ENCODE data around the gene NEFH. TPM values are rescaled to one million over a fixed set of nuclear protein-coding genes. Genes with fewer than 3 reads are reported as not detected.

The NEFH gene
- total RNA-seq, 2 donors from 2014 or later = 149 to 887 TPM

- WGBS = 51% methylated on average over 7 of the region's 7 CpGs
- no peaks in the 10 kb centered on the region for H3K9me3 ChIP-seq
- H3K36me3 ChIP-seq = no peaks in the 10 kb centered on the region
- no peaks in the 10 kb centered on the region for H3K4me1 ChIP-seq (replicated peaks)
- peak overlapping the region in 1 of 2 donors; percentile 1 for H3K27ac ChIP-seq
- peak; percentile 39 for DNase-seq (ENCODE audit: low spot score)
- TF ChIP-seq POLR2A (IDR thresholded peaks at IDR 0.05) (no peak), POLR2AphosphoS5 (IDR thresholded peaks at IDR 0.05) (no peak), CTCF (IDR thresholded peaks at IDR 0.05) (no peak)
- H3K27me3 ChIP-seq (replicated peaks; ENCODE audit: insufficient read depth) = no peaks in the 10 kb centered on the region
- intact Hi-C loops (cut with DNase I) = no loop called here
- H3K4me3 ChIP-seq = no peak overlapping the region
Measured at GRCh38 chr22:29503811-29504372, 23.9 kb downstream of the NEFH start.

- Histone ChIP-seq H3K4me1 (replicated peaks) (no peaks in the 10 kb centered on the region), H3K27me3 (replicated peaks; ENCODE audit: insufficient read depth) (no peaks in the 10 kb centered on the region), H3K27ac (no peak overlapping the region), H3K36me3 (peaks cover 0 to 4% of the 10 kb centered on the region in 2 donors), H3K4me3 (no peak overlapping the region), H3K9me3 (no peaks in the 10 kb centered on the region)
- intact Hi-C loops (cut with DNase I) = no loop called here
- no peak for TF ChIP-seq POLR2A (IDR thresholded peaks at IDR 0.05)
- TF ChIP-seq POLR2AphosphoS5 (IDR thresholded peaks at IDR 0.05) = no peak
- no peak for TF ChIP-seq CTCF (IDR thresholded peaks at IDR 0.05)
- no peak for DNase-seq (ENCODE audit: low spot score)
Measured at GRCh38 chr22:29509298-29509697, 29.3 kb downstream of the NEFH start.

- H3K9me3 ChIP-seq = no peaks in the 10 kb centered on the region
- intact Hi-C loops (cut with DNase I) = no loop called here
- no peaks in the 10 kb centered on the region for H3K27me3 ChIP-seq (replicated peaks; ENCODE audit: insufficient read depth)
- no peak overlapping the region for H3K27ac ChIP-seq
- WGBS = 91% methylated on average over 1 of the region's 1 CpG
- H3K36me3 ChIP-seq = peaks cover 0 to 4% of the 10 kb centered on the region in 2 donors
- TF ChIP-seq CTCF (IDR thresholded peaks at IDR 0.05) (no peak), POLR2AphosphoS5 (IDR thresholded peaks at IDR 0.05) (no peak), POLR2A (IDR thresholded peaks at IDR 0.05) (no peak)
- H3K4me3 ChIP-seq = no peak overlapping the region
- H3K4me1 ChIP-seq (replicated peaks) = no peaks in the 10 kb centered on the region
- DNase-seq (ENCODE audit: low spot score) = no peak
Measured at GRCh38 chr22:29509815-29510214, 29.8 kb downstream of the NEFH start.

- no peaks in the 10 kb centered on the region for H3K27me3 ChIP-seq (replicated peaks; ENCODE audit: insufficient read depth)
- TF ChIP-seq POLR2A (IDR thresholded peaks at IDR 0.05) (no peak), POLR2AphosphoS5 (IDR thresholded peaks at IDR 0.05) (no peak), CTCF (IDR thresholded peaks at IDR 0.05) (no peak)
- DNase-seq (ENCODE audit: low spot score) = no peak
- H3K36me3 ChIP-seq = peaks cover 0 to 4% of the 10 kb centered on the region in 2 donors
- no peak overlapping the region for H3K27ac ChIP-seq
- H3K4me3 ChIP-seq = no peak overlapping the region
- no peaks in the 10 kb centered on the region for H3K9me3 ChIP-seq
- WGBS = 64% methylated on average over 2 of the region's 2 CpGs
- H3K4me1 ChIP-seq (replicated peaks) = no peaks in the 10 kb centered on the region
- intact Hi-C loops (cut with DNase I) = no loop called here
Measured at GRCh38 chr22:29510542-29510941, 30.5 kb downstream of the NEFH start.

GRCh38 chr22:29511126-29511862, 31.3 kb downstream of the NEFH start:
- no peak overlapping the region for H3K4me3 ChIP-seq
- WGBS = 94% methylated on average over 8 of the region's 8 CpGs
- TF ChIP-seq POLR2AphosphoS5 (IDR thresholded peaks at IDR 0.05) = no peak
- no peak for TF ChIP-seq POLR2A (IDR thresholded peaks at IDR 0.05)
- TF ChIP-seq CTCF (IDR thresholded peaks at IDR 0.05) = no peak
- peaks cover 2% of the 10 kb centered on the region for H3K4me1 ChIP-seq (replicated peaks)
- no peak for DNase-seq (ENCODE audit: low spot score)
- H3K27me3 ChIP-seq (replicated peaks; ENCODE audit: insufficient read depth) = no peaks in the 10 kb centered on the region
- intact Hi-C loops (cut with DNase I) = no loop called here
- H3K27ac ChIP-seq = no peak overlapping the region
- peaks cover 0 to 4% of the 10 kb centered on the region in 2 donors for H3K36me3 ChIP-seq
- H3K9me3 ChIP-seq = no peaks in the 10 kb centered on the region
